GM12801 (cell line): ENCODE data around the gene ARL9.

Source experiments
- CTCF ChIP-seq: IDR thresholded peaks from one replicate; pipeline ENCODE4 v1.5.1; 2011; ENCODE audit warnings: control low read depth; ENCODE audit not compliant: insufficient read length; ENCODE audit errors: extremely low read depth

ARL9 gene

DNA sequence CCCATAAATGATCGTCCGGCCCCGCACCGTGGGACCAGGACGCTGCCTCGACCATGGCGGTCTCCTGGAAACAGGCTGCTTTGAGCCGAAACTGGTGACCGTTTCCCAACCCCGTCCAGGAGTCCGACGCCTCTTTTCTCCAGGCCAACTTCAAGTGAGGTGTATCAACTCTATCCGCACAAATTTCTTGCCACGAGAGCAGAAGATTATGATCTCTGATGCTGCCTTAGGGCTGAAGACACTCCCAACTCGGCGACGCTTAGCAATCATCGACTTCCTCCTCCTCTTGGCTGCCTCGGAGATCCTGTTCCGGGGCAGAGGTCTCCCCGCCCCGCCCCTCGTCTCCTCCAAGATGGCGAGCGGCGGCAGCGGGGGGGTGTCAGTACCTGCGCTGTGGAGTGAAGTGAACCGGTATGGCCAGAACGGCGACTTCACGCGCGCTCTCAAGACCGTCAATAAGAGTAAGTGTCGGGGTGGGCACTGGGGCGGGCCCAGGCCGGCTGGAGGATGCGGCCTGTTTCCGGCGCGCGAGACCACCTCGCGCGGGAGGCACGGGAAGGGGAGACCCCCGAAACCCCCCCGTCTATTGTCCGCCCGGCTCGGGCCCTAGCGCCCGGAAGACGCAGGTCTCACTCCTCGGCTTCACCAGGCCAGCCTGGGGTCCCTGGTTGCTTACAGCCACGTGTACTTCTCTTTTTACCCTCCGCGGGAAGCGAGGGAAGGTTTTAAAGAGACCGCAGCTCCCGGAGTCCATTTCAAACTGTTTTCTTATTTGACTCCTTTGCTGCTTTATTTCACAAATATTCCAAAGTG is 38.1 kb upstream of the ARL9 start, which contains the start of gene SRP72:
Gene SRP72 (plus strand): TSS at position 334 of the 813 bp plus-strand sequence. CDS start 19 bp downstream, at position 353.
- no peak for TF ChIP-seq CTCF

- TF ChIP-seq CTCF: no peak
Observed at GRCh38 chr4:56468097-56468422, 37.5 kb upstream of the ARL9 start.

GRCh38 chr4:56469489-56470210 is 35.9 kb upstream of the ARL9 start:
- no peak for TF ChIP-seq CTCF

DNA sequence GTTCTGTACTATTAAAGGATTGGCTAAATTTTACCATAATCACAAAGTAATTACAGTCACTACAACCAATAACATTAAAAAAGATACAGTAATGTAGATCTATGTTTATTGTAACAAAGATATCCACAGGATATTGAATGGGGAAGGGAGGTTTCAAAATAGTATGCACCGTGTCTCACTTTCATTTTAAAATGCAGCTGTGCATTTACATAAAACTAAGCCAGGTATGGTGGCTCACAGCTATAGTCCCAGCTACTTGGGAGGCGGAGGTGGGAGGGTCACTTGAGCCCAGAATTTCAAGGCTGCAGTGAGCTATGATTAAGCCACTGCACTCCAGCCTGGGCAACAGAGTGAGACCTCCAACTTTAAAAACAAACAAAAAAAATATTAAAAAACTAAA is 29.7 kb upstream of the ARL9 start:
- no peak for TF ChIP-seq CTCF

GRCh38 chr4:56477192-56477702 is 28.3 kb upstream of the ARL9 start:
- no peak for TF ChIP-seq CTCF

- TF ChIP-seq CTCF: no peak
Observed at GRCh38 chr4:56480691-56481090, 24.9 kb upstream of the ARL9 start.

DNA sequence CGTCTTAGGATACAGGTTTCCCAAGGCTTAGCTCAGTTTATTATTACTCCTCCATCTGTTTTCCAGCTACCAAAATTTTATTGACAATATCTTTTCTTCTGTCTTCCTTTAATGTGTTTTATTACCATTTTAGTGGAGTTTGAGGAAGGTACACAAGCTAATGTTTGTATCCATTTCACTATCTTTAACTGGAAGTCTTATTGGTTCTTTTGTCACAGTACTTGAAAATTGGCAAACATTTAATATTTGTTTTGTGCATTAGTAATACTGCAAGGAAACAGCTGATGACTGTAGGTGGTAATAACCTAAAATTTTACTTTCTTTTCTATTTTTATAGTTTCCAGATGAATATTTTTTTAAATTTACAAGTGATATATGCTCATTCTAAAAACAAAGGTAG is 9.3 kb upstream of the ARL9 start:
- TF ChIP-seq CTCF: no peak
